ENCODE data around the gene TROAP. TPM values are rescaled to one million over a fixed set of nuclear protein-coding genes. Genes with fewer than 3 reads are reported as not detected.

TROAP gene
- total RNA-seq, 1 donor from 2014 or later = 66.3 TPM

- H3K27me3 Mint-ChIP-seq = peaks cover 80% of the 10 kb centered on the region
- H3K27ac Mint-ChIP-seq = no peak overlapping the region
- DNase-seq (ENCODE audit: extremely low spot score, unreplicated experiment) = no peak
- no peaks in the 10 kb centered on the region for H3K4me1 Mint-ChIP-seq (ENCODE audit: unreplicated experiment)
- H3K4me3 Mint-ChIP-seq = peak overlapping the region; percentile 71
- no peaks in the 10 kb centered on the region for H3K9me3 Mint-ChIP-seq
- no peaks in the 10 kb centered on the region for H3K36me3 Mint-ChIP-seq
- peak; percentile 34 for TF ChIP-seq CTCF (conservative IDR thresholded peaks at IDR 0.05)
Observed at GRCh38 chr12:49296836-49297694, 26.0 kb upstream of the TROAP start.

GRCh38 chr12:49297695-49298060 is 25.4 kb upstream of the TROAP start:
- TF ChIP-seq CTCF (conservative IDR thresholded peaks at IDR 0.05) = no peak
- no peak overlapping the region for H3K27ac Mint-ChIP-seq
- no peaks in the 10 kb centered on the region for H3K36me3 Mint-ChIP-seq
- no peaks in the 10 kb centered on the region for H3K9me3 Mint-ChIP-seq
- peak overlapping the region; percentile 28 for H3K4me3 Mint-ChIP-seq
- DNase-seq (ENCODE audit: extremely low spot score, unreplicated experiment) = no peak
- no peaks in the 10 kb centered on the region for H3K4me1 Mint-ChIP-seq (ENCODE audit: unreplicated experiment)
- H3K27me3 Mint-ChIP-seq = peaks cover 76% of the 10 kb centered on the region

GRCh38 chr12:49298160-49298559 is 24.9 kb upstream of the TROAP start:
- Mint-ChIP-seq H3K27ac (no peak overlapping the region), H3K36me3 (no peaks in the 10 kb centered on the region), H3K9me3 (no peaks in the 10 kb centered on the region), H3K27me3 (peaks cover 77% of the 10 kb centered on the region), H3K4me1 (ENCODE audit: unreplicated experiment) (no peaks in the 10 kb centered on the region), H3K4me3 (peak overlapping the region; percentile 34)
- DNase-seq (ENCODE audit: extremely low spot score, unreplicated experiment) = no peak
- no peak for TF ChIP-seq CTCF (conservative IDR thresholded peaks at IDR 0.05)

GRCh38 chr12:49301760-49302159 is 21.3 kb upstream of the TROAP start:
- no peaks in the 10 kb centered on the region for H3K9me3 Mint-ChIP-seq
- no peak overlapping the region for H3K27ac Mint-ChIP-seq
- no peaks in the 10 kb centered on the region for H3K4me1 Mint-ChIP-seq (ENCODE audit: unreplicated experiment)
- DNase-seq (ENCODE audit: extremely low spot score, unreplicated experiment) = no peak
- TF ChIP-seq CTCF (conservative IDR thresholded peaks at IDR 0.05) = no peak
- H3K27me3 Mint-ChIP-seq = peaks cover 66% of the 10 kb centered on the region
- H3K36me3 Mint-ChIP-seq = no peaks in the 10 kb centered on the region
- no peak overlapping the region for H3K4me3 Mint-ChIP-seq

- H3K27me3 Mint-ChIP-seq = peaks cover 62% of the 10 kb centered on the region
- no peak overlapping the region for H3K4me3 Mint-ChIP-seq
- no peak overlapping the region for H3K27ac Mint-ChIP-seq
- TF ChIP-seq CTCF (conservative IDR thresholded peaks at IDR 0.05) = no peak
- no peak for DNase-seq (ENCODE audit: extremely low spot score, unreplicated experiment)
- H3K36me3 Mint-ChIP-seq = no peaks in the 10 kb centered on the region
- no peaks in the 10 kb centered on the region for H3K9me3 Mint-ChIP-seq
- no peaks in the 10 kb centered on the region for H3K4me1 Mint-ChIP-seq (ENCODE audit: unreplicated experiment)
Observed at GRCh38 chr12:49304161-49304560, 18.9 kb upstream of the TROAP start.
